Loucy (cell line): ENCODE data around the gene OR14A16.

ENCODE experiments used
- H2AFZ ChIP-seq: fragments of 200-600 bp; sonication (generic); 2 replicates; pipeline ENCODE4 v1.6.0; 2016; ENCODE audit warnings: antibody characterized with exemption, mild to moderate bottlenecking, low read length, moderate library complexity
- H3F3A ChIP-seq: fragments of 200-600 bp; 2 replicates; pipeline ENCODE4 v1.6.0; 2016; ENCODE audit warnings: antibody characterized with exemption, low read depth, mild to moderate bottlenecking
- H3K27me3 ChIP-seq: fragments of 200-600 bp; sonication (generic); 2 replicates; pipeline ENCODE4 v1.6.1; 2014; ENCODE audit warnings: low read length, mild to moderate bottlenecking; ENCODE audit not compliant: insufficient read depth, poor library complexity, severe bottlenecking
- H3K36me3 ChIP-seq: fragments of 200-600 bp; sonication (generic); 2 replicates; pipeline ENCODE4 v1.6.1; 2016; ENCODE audit warnings: low read length; ENCODE audit not compliant: insufficient read depth
- H3K4me1 ChIP-seq: fragments of 200-600 bp; sonication (generic); 2 replicates; pipeline ENCODE4 v1.5.1; 2014; ENCODE audit warnings: low read length, mild to moderate bottlenecking; ENCODE audit not compliant: insufficient read depth, poor library complexity, severe bottlenecking
- H3K4me2 ChIP-seq: fragments of 200-600 bp; sonication (generic); 2 replicates; pipeline ENCODE4 v1.6.0; 2014; ENCODE audit warnings: antibody characterized with exemption, low read length, low read depth, mild to moderate bottlenecking; ENCODE audit not compliant: poor library complexity, severe bottlenecking
- H3K4me3 ChIP-seq: fragments of 200-600 bp; sonication (generic); 2 replicates; pipeline ENCODE4 v1.5.1; 2014; ENCODE audit warnings: low read length, mild to moderate bottlenecking, mixed read lengths; ENCODE audit not compliant: poor library complexity, severe bottlenecking
- H3K79me2 ChIP-seq: fragments of 200-600 bp; sonication (generic); 2 replicates; pipeline ENCODE4 v1.6.1; 2014; ENCODE audit warnings: low read length; ENCODE audit not compliant: insufficient read depth
- H3K9ac ChIP-seq: fragments of 200-600 bp; sonication (generic); 2 replicates; pipeline ENCODE4 v1.6.0; 2014; ENCODE audit warnings: mild to moderate bottlenecking, low read depth, low read length, moderate library complexity; ENCODE audit not compliant: poor library complexity, severe bottlenecking
- H3K9me2 ChIP-seq: fragments of 200-600 bp; sonication (generic); replicated peaks from 2 replicates; pipeline ENCODE4 v1.6.1; 2016; ENCODE audit warnings: low read depth, low read length, mixed read lengths
- H3K9me3 ChIP-seq: fragments of 200-600 bp; sonication (generic); 2 replicates; pipeline ENCODE4 v1.6.1; 2014; ENCODE audit warnings: mild to moderate bottlenecking, antibody characterized with exemption, low read length, low read depth; ENCODE audit not compliant: insufficient read depth
- H4K20me1 ChIP-seq: fragments of 200-600 bp; sonication (generic); 2 replicates; pipeline ENCODE4 v1.6.0; 2014; ENCODE audit warnings: antibody characterized with exemption, low read length, mild to moderate bottlenecking; ENCODE audit not compliant: insufficient read depth, poor library complexity, severe bottlenecking
- CTCF ChIP-seq: fragments of 200-600 bp; sonication (generic); conservative IDR thresholded peaks from 2 replicates; pipeline ENCODE4 v1.5.1; 2014; ENCODE audit warnings: mild to moderate bottlenecking, antibody characterized with exemption, low read length
- EZH2phosphoT487 ChIP-seq: fragments of 200-600 bp; IDR thresholded peaks from 2 replicates; pipeline ENCODE4 v1.6.1; 2018; ENCODE audit warnings: antibody characterized with exemption, mild to moderate bottlenecking, moderate library complexity, borderline replicate concordance

OR14A16 gene

GRCh38 chr1:247862756-247863155 lies 38.8 kb upstream of the OR14A16 start:
- H3K4me2 ChIP-seq, result no peak overlapping the region
- no peaks in the 10 kb centered on the region for H3K9me2 ChIP-seq
- H3F3A ChIP-seq, result no peaks in the 10 kb centered on the region
- H3K4me1 ChIP-seq, result no peaks in the 10 kb centered on the region
- H3K79me2 ChIP-seq, result no peaks in the 10 kb centered on the region
- no peaks in the 10 kb centered on the region for H3K36me3 ChIP-seq
- H4K20me1 ChIP-seq, result no peaks in the 10 kb centered on the region
- no peaks in the 10 kb centered on the region for H3K9me3 ChIP-seq
- H3K9ac ChIP-seq, result no peak overlapping the region
- H3K4me3 ChIP-seq, result no peak overlapping the region
- TF ChIP-seq CTCF (no peak), EZH2phosphoT487 (no peak)
- no peaks in the 10 kb centered on the region for H3K27me3 ChIP-seq
- no peak overlapping the region for H2AFZ ChIP-seq

- H3K9ac ChIP-seq, result no peak overlapping the region
- H3K4me3 ChIP-seq, result no peak overlapping the region
- TF ChIP-seq EZH2phosphoT487 (no peak), CTCF (no peak)
Measured at GRCh38 chr1:247857985-247858619, 34.2 kb upstream of the OR14A16 start.

GRCh38 chr1:247857069-247857984 lies 33.4 kb upstream of the OR14A16 start, which contains the start of gene TRIM58:
TSS of gene TRIM58 (plus strand) at chr1:247857187. CDS start at chr1:247857247, 60 bp downstream.
- H3K79me2 ChIP-seq, result no peaks in the 10 kb centered on the region
- no peak within 1 kb of the TSS for H3K4me3 ChIP-seq
- no peaks in the 10 kb centered on the region for H3K9me2 ChIP-seq
- no peak within 1 kb of the TSS for H3K9ac ChIP-seq
- no peaks in the 10 kb centered on the region; the same call in 1 of the 2 replicates for H3K9me3 ChIP-seq
- no peaks in the 10 kb centered on the region for H3K36me3 ChIP-seq
- no peak within 1 kb of the TSS for H3K4me2 ChIP-seq
- no peaks in the 10 kb centered on the region for H3K4me1 ChIP-seq
- H3F3A ChIP-seq, result no peaks in the 10 kb centered on the region
- no peaks in the 10 kb centered on the region for H4K20me1 ChIP-seq
- no peak within 1 kb of the TSS for H2AFZ ChIP-seq
- no peak for TF ChIP-seq EZH2phosphoT487
- TF ChIP-seq CTCF, result no peak
- no peaks in the 10 kb centered on the region for H3K27me3 ChIP-seq

More at GRCh38 chr1:247857985-247858619, 34.2 kb upstream of the OR14A16 start:
- no peak overlapping the region for H2AFZ ChIP-seq
- H3K4me2 ChIP-seq, result no peak overlapping the region
- H4K20me1 ChIP-seq, result no peaks in the 10 kb centered on the region
- H3K79me2 ChIP-seq, result no peaks in the 10 kb centered on the region
- no peaks in the 10 kb centered on the region for H3K36me3 ChIP-seq
- no peaks in the 10 kb centered on the region for H3K4me1 ChIP-seq
- H3K27me3 ChIP-seq, result no peaks in the 10 kb centered on the region
- no peaks in the 10 kb centered on the region for H3K9me2 ChIP-seq
- H3F3A ChIP-seq, result no peaks in the 10 kb centered on the region
- H3K9me3 ChIP-seq, result no peaks in the 10 kb centered on the region
